Gastrocnemius medialis (tissue), 4 donors: ENCODE data around the gene LHCGR.

Source experiments
- POLR2A ChIP-seq, 2 donors: fragments of 450-650 bp; IDR thresholded peaks; one replicate each; pipeline ENCODE4 v1.6.1; 2017; ENCODE audit warnings: antibody characterized with exemption in 2 of 2, mild to moderate bottlenecking in 2 of 2, moderate library complexity in 2 of 2
- TF ChIP-seq, protein P1 (sequence below), 5 experiments: fragments of 450-650 bp in 3 of 5; fragments of 200-600 bp in 2 of 5; sonication (generic) in 2 of 5; IDR thresholded peaks in 4 of 5; conservative IDR thresholded peaks in 1 of 5; 1 replicate in 4 of 5; 2 replicates in 1 of 5; pipeline ENCODE4 v1.5.1; 2016 to 2019; ENCODE audit warnings: antibody characterized with exemption in 5 of 5, mild to moderate bottlenecking in 3 of 5, moderate library complexity in 3 of 5

DNA sequence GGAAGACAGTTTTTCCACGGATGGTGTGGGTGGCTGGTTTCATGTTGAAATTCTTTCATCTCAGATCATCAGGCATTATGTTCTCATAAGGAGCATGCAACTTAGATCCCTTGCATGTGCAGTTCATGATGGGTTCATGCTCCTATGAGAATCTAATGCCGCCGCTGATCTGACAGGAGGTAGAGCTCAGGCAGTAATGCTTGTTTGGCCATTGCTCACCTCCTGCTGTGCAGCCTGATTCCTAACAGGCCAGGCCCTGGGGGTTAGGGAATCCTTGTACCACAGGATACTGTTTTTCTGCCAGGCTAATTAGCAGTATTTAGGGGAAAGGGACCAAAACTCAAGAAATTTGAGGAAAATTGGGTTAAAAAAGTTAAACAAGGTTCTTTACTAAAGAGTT lies 5.3 kb upstream of the LHCGR start:
- TF ChIP-seq, protein P1, sequence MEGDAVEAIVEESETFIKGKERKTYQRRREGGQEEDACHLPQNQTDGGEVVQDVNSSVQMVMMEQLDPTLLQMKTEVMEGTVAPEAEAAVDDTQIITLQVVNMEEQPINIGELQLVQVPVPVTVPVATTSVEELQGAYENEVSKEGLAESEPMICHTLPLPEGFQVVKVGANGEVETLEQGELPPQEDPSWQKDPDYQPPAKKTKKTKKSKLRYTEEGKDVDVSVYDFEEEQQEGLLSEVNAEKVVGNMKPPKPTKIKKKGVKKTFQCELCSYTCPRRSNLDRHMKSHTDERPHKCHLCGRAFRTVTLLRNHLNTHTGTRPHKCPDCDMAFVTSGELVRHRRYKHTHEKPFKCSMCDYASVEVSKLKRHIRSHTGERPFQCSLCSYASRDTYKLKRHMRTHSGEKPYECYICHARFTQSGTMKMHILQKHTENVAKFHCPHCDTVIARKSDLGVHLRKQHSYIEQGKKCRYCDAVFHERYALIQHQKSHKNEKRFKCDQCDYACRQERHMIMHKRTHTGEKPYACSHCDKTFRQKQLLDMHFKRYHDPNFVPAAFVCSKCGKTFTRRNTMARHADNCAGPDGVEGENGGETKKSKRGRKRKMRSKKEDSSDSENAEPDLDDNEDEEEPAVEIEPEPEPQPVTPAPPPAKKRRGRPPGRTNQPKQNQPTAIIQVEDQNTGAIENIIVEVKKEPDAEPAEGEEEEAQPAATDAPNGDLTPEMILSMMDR (IDR thresholded peaks at IDR 0.05 in 4 of 5, conservative IDR thresholded peaks at IDR 0.05 in 1 of 5) = no peak
- TF ChIP-seq POLR2A (IDR thresholded peaks at IDR 0.05) = no peak
